Calu3 (cell line): Measurements from ENCODE around the gene CX3CL1. TPM values are rescaled to one million over a fixed set of nuclear protein-coding genes. Genes with fewer than 3 reads are reported as not detected.
"Not testable (repeated sequence)": the region's sequence is repeated elsewhere in the genome, so short reads cannot be mapped to it uniquely, and the experiment has no call there.

ENCODE experiments used
- BruUV-seq: library from RNA; stranded (reverse); fragments of 400-500 nt; replicated peaks from 2 replicates; lab custom pipeline; 2021; lab: Mats Ljungman, UMichigan
- CTCF ChIA-PET: fragments of 300-600 bp; sonication (Branson Sonifier 250); formaldehyde crosslinking; loops from one replicate; lab custom pipeline; 2022; ENCODE audit warnings: antibody characterized with exemption; lab: Charles Lee
- DNase-seq: peaks from one replicate; pipeline ENCODE4 v3.0.0; 2022
- H3K27ac Mint-ChIP-seq: one replicate; pipeline ENCODE4 v1.8.0; 2022; ENCODE audit warnings: mixed read lengths; ENCODE audit not compliant: unreplicated experiment
- H3K27me3 Mint-ChIP-seq: one replicate; pipeline ENCODE4 v1.8.0; 2022; ENCODE audit warnings: mixed read lengths; ENCODE audit not compliant: unreplicated experiment
- H3K36me3 Mint-ChIP-seq: one replicate; pipeline ENCODE4 v1.8.0; 2022; ENCODE audit warnings: mild to moderate bottlenecking, moderate library complexity, mixed read lengths; ENCODE audit not compliant: insufficient read depth, unreplicated experiment
- H3K4me1 Mint-ChIP-seq: one replicate; pipeline ENCODE4 v1.8.0; 2022; ENCODE audit warnings: mild to moderate bottlenecking, low read depth, mixed read lengths; ENCODE audit not compliant: unreplicated experiment
- H3K4me3 Mint-ChIP-seq: one replicate; pipeline ENCODE4 v1.8.0; 2022; ENCODE audit warnings: mild to moderate bottlenecking, low read depth, moderate library complexity, mixed read lengths; ENCODE audit not compliant: unreplicated experiment
- H3K9me3 Mint-ChIP-seq: one replicate; pipeline ENCODE4 v1.8.0; 2022; ENCODE audit warnings: low read depth, mixed read lengths; ENCODE audit not compliant: unreplicated experiment
- CTCF ChIP-seq: fragments of 200-600 bp; IDR thresholded peaks from one replicate; pipeline ENCODE4 v1.8.0; 2022; ENCODE audit warnings: antibody characterized with exemption; ENCODE audit not compliant: unreplicated experiment
- intact Hi-C: fragments of 100-400 bp; cut with micrococcal nuclease; formaldehyde crosslinking; loops from one replicate; pipeline ENCODE4 v1.10.0; 2022; ENCODE audit not compliant: unreplicated experiment
- total RNA-seq: library from RNA; stranded (reverse); gene quantifications from 2 replicates; pipeline ENCODE4 v1.2.3, GENCODE V29; 2022

CX3CL1 gene
- total RNA-seq, 1 experiment from 2014 or later, result 17.6 TPM

- H3K27me3 Mint-ChIP-seq, result peaks cover under 1% of the 10 kb centered on the region
- H3K36me3 Mint-ChIP-seq, result peaks cover 17% of the 10 kb centered on the region
- CTCF ChIA-PET, result interaction anchor here (0.9 to 1.8 kb wide), 8 partner anchors 31 to 81 kb away, joined by 3 to 24 read pairs (median 5); partner anchors contain the start of gene CX3CL1
- TF ChIP-seq CTCF, result no peak
- no TSS peak for BruUV-seq
- peak; percentile 91 for DNase-seq
- no peaks in the 10 kb centered on the region for H3K9me3 Mint-ChIP-seq
- peak overlapping the region; percentile 71 for H3K27ac Mint-ChIP-seq
- H3K4me1 Mint-ChIP-seq, result peaks cover 55% of the 10 kb centered on the region
- intact Hi-C loops, result loop anchor here (1.0 to 5.0 kb wide), 3 partner anchors 27 to 39 kb away; no protein-coding TSS in a partner anchor
- H3K4me3 Mint-ChIP-seq, result peak overlapping the region; percentile 9
Observed at GRCh38 chr16:57341441-57342303, 30.6 kb upstream of the CX3CL1 start.

- H3K36me3 Mint-ChIP-seq, result peaks cover 17% of the 10 kb centered on the region
- peaks cover 55% of the 10 kb centered on the region for H3K4me1 Mint-ChIP-seq
- H3K9me3 Mint-ChIP-seq, BruUV-seq, DNase-seq, H3K27me3 Mint-ChIP-seq, H3K4me3 Mint-ChIP-seq: not testable (repeated sequence)
- H3K27ac Mint-ChIP-seq, result peak overlapping the region; percentile 35
- CTCF ChIA-PET, result interaction anchor here (0.6 to 1.8 kb wide), 5 partner anchors 30 to 761 kb away, joined by 3 to 24 read pairs (median 5); partner anchors contain the start of gene CX3CL1
- intact Hi-C loops, result loop anchor here (1.0 to 5.0 kb wide), 3 partner anchors 28 to 40 kb away; no protein-coding TSS in a partner anchor
Observed at GRCh38 chr16:57342606-57343005, 29.7 kb upstream of the CX3CL1 start.

- Mint-ChIP-seq H3K36me3 (peaks cover 17% of the 10 kb centered on the region), H3K4me1 (peaks cover 55% of the 10 kb centered on the region), H3K9me3 (peaks cover 4% of the 10 kb centered on the region), H3K4me3 (no peak overlapping the region), H3K27me3 (peaks cover 16% of the 10 kb centered on the region), H3K27ac (peak overlapping the region; percentile 35)
- TF ChIP-seq CTCF, result no peak
- intact Hi-C loops, result loop anchor here (5.0 kb wide), 2 partner anchors 34 to 41 kb away; no protein-coding TSS in a partner anchor
- no TSS peak for BruUV-seq
- DNase-seq, result no peak
- CTCF ChIA-PET, result interaction anchor here (0.6 kb wide), 2 partner anchors 167 to 761 kb away, joined by 3 to 4 read pairs; no protein-coding TSS in a partner anchor
Observed at GRCh38 chr16:57343221-57343620, 29.1 kb upstream of the CX3CL1 start.

GRCh38 chr16:57344094-57344493, 28.2 kb upstream of the CX3CL1 start:
- H3K4me3 Mint-ChIP-seq, DNase-seq, H3K9me3 Mint-ChIP-seq, BruUV-seq, H3K27ac Mint-ChIP-seq, CTCF ChIA-PET: not testable (repeated sequence)
- intact Hi-C loops, result loop anchor here (5.0 kb wide), 2 partner anchors 33 to 42 kb away; no protein-coding TSS in a partner anchor
- Mint-ChIP-seq H3K4me1 (peaks cover 49% of the 10 kb centered on the region), H3K36me3 (peaks cover 17% of the 10 kb centered on the region), H3K27me3 (peaks cover 25% of the 10 kb centered on the region)

GRCh38 chr16:57345021-57345420, 27.3 kb upstream of the CX3CL1 start:
- no peak overlapping the region for H3K4me3 Mint-ChIP-seq
- intact Hi-C loops, result no loop called here
- BruUV-seq, result no TSS peak
- CTCF ChIA-PET, result no interaction called here
- H3K27me3 Mint-ChIP-seq, result peaks cover 34% of the 10 kb centered on the region
- no peak for TF ChIP-seq CTCF
- peaks cover 40% of the 10 kb centered on the region for H3K4me1 Mint-ChIP-seq
- H3K36me3 Mint-ChIP-seq, result peaks cover 17% of the 10 kb centered on the region
- no peak overlapping the region for H3K27ac Mint-ChIP-seq
- no peak for DNase-seq
- peaks cover 4% of the 10 kb centered on the region for H3K9me3 Mint-ChIP-seq
